Stimulated activated CD4-positive, alpha-beta T cell treated with anti-CD3 and anti-CD28 coated beads, Interleukin-1b, Interleukin-23, amount 100 ng/mL, for 48 hours (primary cell): Measurements from ENCODE around the gene RAN.
"Not testable (repeated sequence)": the region's sequence is repeated elsewhere in the genome, so short reads cannot be mapped to it uniquely, and the experiment has no call there.

Source experiments
- DNase-seq: peaks from one replicate; pipeline ENCODE4 v3.0.0-alpha.2; 2020

Gene RAN

GRCh38 chr12:130871286-130872178, at the start of gene RAN:
Gene RAN (plus strand): TSS chr12:130872066. CDS start chr12:130872594, 528 bp downstream.
- DNase-seq: peak; percentile 94

DNA sequence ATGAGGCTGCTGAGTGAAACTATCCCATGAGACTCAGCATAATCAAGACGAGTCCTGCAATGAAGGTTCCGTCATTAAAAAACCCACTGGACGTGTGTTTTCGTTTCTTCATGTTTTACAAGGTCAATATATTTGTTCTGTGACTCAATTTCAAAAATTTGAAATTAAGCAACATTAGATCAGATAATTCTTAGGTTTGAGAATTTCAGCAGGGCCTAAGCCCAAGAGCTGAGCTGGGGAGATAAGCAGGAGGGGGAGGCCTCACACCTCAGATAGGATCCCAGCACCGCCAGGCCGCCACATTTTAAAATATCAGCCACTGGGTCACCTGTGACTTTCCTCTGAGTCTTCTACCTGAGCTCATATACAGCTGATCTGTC, 46.1 kb upstream of the RAN start:
- no peak for DNase-seq

DNA sequence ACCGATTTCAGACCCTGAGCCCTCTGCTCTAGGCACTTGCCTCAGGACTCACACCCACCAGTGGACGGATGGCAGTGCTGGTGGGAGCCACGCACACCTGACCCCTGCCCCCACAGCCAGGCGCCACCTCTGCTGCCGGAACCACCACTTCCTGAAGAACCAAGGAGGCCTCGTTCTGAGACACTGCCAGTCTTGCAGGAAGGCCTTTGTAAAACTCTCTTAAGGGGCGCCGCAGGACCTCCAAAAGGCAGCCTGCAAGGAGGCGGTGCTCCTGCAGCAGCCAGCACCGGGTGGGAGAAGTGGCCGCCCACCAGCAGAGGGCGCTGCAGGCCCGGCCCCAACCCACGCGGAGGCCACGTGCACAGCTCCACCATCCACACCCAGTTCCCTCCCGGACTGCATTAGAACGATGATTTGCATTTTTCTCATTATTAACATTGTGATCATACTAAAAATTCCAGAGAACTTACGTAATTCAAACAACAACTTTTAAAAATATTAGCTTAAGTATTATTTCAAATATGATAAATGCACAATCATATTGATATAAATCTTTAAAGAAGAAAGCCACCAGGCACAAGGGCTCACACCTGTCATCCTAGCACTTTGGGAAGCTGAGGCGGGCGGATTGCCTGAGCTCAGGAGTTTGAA, 45.6 kb upstream of the RAN start:
- peak; percentile 72 for DNase-seq

GRCh38 chr12:130827432-130827831, 44.4 kb upstream of the RAN start:
- DNase-seq: no peak

- no peak for DNase-seq
Observed at GRCh38 chr12:130828895-130829294, 43.0 kb upstream of the RAN start.

- DNase-seq: no peak
Observed at GRCh38 chr12:130829391-130830245, 42.2 kb upstream of the RAN start.

- DNase-seq: no peak
Observed at GRCh38 chr12:130830246-130830551, 41.7 kb upstream of the RAN start.

DNA sequence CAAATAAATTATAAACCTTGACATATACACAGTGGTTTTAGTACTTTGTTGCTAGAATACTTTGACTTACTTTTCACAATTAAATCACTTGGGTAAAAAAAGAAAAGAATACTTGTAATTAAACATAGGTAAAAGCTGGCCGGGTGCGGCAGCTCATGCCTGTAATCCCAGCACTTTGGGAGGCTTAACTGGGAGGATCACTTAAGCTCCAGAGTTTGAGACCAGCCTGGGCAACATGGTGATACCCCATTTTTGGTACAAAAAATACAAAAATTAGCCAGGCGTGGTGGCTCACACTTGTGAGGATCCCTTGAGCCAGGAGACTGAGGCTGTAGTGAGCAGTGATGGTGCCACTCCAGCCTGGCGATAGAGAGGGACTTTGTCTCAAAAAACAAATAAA, 40.6 kb upstream of the RAN start:
- no peak for DNase-seq

DNA sequence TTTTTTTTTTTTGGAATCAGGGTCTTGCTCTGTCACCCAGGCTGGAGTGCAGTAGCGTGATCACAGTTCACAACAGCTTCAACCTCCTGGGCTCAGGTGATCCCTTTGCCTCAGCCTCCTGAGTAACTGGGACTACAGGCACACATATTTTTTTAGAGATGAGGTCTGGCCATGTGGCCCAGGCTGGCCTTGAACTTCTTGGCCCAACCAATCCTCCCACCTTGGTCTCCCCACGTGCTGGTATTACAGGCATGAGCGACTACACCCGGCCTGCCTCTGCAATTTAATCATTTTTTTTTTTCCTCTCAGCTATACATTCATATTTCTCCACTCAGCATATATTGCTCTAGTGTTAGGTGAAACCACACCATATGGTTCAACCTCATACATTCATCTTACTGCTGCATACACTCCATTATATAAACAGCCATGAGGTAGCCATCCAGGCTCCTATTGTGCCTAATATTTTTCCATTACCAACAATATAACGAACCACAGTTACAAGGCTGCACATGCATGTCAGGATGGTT, 39.9 kb upstream of the RAN start:
- no peak for DNase-seq

GRCh38 chr12:130832561-130833209, 39.2 kb upstream of the RAN start:
- no peak for DNase-seq

GRCh38 chr12:130835011-130835410, 36.9 kb upstream of the RAN start:
- no peak for DNase-seq

DNA sequence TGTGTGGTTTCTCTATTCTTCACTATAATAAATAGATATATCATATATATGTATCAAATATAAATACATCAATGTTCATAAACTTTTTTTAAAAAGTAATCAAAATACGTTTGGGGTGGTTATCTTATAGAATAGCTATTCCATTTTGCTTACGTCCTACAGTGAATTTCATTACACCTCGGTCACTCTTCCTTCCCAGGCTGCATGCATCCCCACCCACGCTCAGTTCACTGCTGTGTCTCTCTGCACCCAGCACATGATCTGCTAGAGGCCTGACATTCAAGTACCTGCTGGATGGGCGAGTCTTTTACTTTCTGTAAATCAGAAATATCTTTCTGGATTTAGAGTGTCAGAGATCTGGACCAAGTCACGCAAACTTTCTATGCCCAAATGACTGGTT, 36.4 kb upstream of the RAN start:
- DNase-seq: no peak

GRCh38 chr12:130838284-130838950, 33.4 kb upstream of the RAN start:
- no peak for DNase-seq

DNA sequence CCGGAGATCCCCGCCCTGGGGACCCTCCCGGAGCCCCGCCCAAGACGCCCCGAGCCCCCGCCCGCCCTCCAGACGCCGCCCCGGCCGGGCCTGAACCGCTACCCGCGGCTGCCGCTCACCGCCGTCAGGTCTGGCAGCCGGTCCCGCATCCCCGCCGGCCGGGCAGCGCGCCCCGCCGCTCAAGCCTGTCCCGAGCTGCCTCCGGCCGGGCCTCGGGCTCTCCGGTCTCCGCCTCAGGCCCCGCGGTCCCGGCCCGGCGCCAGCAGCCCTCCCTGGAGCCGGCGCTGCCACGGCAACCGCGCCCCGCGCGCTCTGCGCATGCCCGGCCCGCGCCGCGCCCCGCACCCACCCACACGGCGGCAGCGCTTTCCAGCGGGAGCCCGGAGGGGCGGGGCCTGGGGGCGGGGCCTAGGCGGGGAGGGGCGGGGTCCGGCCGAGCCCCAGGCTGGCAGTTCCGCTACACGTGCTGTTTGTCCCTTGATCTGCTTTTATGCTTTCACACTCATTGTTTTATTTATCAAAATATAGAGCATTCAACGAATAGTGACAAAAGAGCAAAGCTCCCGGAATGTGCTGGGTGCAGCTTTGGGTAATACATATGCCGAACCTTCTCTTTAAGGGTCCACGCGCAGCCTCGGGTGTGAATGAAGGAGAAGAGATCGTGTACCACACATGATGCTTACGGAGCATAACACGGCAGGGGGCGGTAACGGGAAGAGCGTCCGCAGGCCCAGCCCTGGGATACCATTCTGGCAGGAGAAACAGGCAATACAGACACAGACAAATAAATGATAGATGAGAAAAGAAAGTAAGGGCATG, 32.7 kb upstream of the RAN start, which contains the start of gene STX2:
STX2 (minus strand) TSS at position 300 of the 819 bp plus-strand sequence; CDS start at position 149, 151 bp downstream.
- peak; percentile 84 for DNase-seq

DNA sequence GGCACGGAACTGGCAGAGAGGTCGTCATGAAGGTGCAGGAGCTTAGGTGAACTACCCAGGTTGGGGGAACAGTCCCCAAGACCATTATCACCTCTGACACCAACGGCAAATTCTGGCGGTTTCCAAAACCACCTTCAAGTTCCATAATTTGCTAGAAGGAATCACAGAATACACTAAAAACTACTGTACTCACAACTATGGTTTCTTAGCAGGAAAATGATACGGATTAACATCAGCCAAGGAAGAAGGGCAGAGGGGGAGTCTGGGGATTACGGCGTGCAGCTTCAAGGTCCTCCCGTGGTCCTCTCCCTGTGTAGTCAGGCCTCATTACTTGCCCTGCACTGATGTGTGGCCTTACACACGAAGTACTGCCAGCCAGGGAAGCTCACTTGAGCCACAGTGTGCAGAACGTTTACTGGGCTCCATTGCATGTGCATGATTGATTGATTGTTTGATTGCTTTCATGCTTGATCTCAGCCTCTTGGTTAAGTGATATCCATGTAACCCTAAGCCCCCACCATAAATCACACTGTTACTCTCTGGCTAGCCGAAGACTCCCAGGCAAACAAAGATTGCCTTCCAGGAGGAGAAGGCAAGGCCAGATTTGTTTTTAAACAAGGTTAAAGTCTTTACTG, 32.0 kb upstream of the RAN start:
- no peak for DNase-seq

DNA sequence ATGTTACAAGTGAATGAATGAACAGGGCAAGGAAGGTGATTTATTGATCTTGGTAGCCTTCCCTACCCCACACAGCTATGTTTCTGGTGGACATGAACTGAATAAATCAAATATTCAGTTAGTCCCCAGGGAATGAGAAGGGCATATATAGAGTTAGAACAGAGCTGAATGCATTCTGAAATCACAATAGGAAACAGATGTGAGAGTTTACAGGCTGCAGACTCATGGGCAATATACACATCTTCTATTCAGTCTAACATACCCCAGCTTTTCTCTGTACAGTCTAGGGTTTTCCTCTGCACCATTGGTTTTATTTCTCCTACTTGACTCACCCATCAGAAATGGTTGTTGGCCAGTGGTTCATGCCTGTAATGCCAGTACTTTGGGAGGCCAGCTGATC, 25.5 kb upstream of the RAN start:
- DNase-seq: no peak

DNA sequence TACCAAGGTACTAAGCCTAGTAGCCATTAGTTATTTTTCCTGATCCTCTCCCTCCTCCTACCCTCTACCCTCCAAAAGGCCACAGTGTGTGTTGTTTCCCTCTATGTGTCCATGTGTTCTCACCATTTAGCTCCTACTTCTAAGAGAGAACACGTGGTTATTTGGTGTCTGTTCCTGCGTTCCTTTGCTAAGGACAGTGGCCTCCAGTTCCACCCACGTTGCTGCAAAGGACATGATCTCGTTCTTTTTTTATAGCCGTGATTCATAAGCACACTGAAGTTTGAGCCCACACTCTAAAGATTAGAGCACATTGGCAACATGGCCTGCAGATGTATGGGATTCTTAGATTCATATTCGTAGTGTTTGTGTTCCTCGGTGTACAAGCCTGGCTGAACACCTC, 24.8 kb upstream of the RAN start:
- DNase-seq: no peak

DNA sequence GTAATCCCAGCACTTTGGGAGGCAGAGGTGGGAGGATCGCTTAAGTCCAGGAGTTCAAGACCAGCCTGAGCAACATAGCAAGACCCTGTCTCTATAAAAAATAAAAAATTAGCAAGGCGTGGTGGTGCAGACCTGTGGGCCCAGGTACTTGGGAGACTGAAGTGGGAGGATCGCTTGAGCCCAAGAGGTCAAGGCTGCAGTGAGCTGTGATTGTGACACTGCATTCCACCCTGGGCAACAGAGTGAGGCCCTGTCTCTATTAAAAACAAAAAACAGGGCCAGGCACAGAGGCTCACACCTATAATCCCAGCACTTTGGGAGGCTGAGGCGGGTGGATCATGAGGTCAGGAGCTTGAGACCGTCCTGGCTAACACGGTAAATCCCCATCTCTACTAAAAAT, 23.8 kb upstream of the RAN start:
- not testable (repeated sequence) for DNase-seq

- not testable (repeated sequence) for DNase-seq
Observed at GRCh38 chr12:130848785-130849305, 23.0 kb upstream of the RAN start.
